NCI-H1694 treated with DMSO at 0.1 percent for 48 hours (cell line): Measurements from ENCODE around the gene USP3.

Experiments
- DNase-seq: peaks from one replicate; lab custom pipeline; 2025; lab: John Stamatoyannopoulos, UW

Gene USP3

DNA sequence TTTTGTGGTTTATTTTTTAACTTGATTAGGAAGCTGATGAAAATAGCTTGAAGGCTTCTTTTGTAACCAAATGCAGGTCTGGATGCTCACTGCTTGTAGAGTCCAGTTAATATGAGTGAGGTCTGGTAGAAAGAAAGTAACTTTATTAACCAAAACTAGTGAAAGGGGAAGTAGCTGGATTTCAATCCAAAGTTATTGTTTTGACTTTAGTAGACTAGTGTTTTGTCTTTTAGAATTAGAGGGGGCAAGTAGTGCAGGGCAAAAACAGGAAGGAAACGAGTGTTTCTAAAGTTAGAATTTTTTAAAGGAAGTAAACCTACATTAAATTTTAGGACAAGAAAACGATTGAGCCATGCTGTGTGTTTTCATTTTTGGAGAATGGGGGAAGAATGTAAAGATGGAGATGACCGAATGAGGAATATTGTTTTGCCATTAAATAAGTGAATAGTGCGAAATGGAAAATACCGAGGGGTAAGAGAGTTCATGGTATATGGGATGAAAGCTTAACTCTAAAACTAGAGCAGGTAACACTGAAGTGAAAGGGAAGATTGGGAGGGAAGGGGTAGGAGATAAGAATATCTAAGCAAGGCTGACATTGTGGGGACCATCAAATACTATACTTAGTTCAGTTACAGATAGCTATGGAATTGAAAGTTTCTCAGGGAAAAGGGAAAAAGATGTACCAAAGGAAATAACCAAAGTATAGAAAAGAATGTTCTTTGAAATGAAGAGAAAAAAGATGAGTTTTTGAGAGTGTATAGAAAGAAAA is 40.0 kb downstream of the USP3 start:
- no peak for DNase-seq

GRCh38 chr15:63545520-63545919 is 41.1 kb downstream of the USP3 start:
- DNase-seq, result no peak

GRCh38 chr15:63551400-63551799 is 47.0 kb downstream of the USP3 start:
- DNase-seq, result no peak

- DNase-seq, result no peak
These were observed 49.0 kb downstream of the USP3 start for GRCh38 chr15:63553388-63553791.

DNA sequence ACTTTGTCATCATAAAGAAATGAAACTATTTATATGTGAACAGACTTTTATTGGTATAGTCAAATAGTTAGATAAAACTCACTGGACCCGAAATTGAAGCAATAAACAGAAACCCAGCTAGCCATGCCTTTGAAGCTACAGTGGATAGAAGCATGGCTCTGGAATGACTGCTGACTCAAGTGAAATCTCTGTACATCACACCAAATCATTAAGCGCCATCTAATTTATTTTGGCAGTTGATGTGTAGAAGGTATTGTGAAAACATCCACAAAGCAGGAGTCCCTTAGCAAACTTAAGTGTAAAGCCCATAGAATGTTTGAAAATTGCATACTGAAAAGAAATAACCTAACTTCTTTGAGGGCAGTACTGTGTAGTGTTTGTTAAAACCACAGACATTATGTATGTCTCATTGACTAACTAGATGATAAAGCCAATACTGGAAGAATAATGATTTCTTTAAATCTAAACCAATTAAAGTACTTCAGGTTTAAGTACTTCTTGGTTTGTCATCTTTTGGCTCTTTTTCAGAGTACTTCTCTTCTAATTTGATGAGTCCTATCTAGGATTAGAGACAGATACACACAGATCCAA is 50.0 kb downstream of the USP3 start:
- DNase-seq, result no peak

GRCh38 chr15:63555507-63555906 is 51.1 kb downstream of the USP3 start:
- no peak for DNase-seq

GRCh38 chr15:63556246-63556645 is 51.9 kb downstream of the USP3 start:
- no peak for DNase-seq

DNA sequence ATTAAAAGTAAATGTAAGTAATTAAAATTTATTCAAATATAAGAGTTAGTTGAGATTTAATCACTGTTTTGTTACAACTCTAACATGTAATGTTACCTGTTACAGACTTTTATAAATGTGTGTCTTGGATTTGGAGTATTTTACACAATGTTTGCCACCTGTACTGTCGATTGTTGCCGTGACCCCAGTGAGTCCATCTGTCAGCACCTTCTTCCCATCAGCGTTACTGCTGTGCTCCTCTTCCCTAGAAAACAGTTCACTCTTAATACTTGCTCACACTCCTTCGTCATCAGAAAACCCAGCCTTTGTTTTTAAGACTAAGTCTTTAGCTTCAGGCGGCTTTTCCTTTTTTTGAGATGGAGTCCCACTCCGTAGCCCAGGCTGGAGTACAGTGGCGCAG is 52.3 kb downstream of the USP3 start:
- no peak for DNase-seq

GRCh38 chr15:63559753-63560152 is 55.4 kb downstream of the USP3 start:
- DNase-seq, result no peak

DNA sequence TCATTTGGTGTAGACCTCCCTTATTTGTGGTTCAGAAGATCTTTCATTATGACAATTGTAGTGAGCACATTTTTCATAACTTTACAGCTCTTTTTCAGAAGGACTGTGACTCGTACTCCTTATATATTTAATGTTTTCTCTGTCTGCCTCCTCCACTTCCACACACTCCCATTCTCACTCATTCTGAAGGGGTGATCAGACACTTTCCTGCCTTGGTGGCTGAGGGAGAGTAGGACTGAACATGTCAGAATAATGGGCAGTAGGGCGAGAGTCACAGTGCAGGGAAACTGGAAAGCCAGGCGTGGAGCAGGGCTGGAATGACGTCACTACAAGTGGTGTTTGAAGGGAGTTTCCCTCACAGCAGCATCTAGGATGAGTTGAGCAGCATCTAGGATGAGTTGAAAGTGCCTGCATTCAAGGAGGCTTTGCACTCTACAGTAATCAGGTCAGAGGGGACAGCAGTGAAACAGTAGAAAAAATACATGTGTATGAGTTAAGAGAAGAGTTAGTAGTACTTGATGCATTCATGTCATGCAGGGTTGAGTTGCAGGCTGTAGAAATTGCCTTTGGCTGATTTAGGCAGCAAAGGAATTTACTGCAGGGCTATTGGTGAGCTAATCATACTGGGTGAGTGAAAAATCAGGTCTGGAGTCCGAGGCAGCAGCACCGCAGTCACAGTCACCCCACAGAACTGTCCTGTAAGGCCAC is 56.5 kb downstream of the USP3 start:
- DNase-seq, result no peak

DNA sequence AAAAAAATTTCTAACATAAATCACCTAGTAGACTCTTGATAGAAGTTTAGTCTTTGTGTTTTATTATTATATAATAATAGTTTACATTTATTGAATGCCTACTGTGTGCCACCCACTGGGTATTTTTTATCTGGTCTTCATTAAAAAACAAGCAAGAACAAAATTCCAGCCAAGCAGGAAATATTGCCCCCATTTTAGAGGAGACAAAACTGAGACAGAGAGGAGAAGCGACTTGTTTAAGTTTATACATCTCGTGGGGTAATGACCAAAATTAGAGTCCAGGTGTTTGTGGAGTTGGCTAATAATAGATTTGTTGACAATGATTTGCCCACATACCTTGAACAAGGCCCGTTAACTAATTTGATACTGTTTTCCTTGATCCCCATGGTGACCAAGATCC is 59.7 kb downstream of the USP3 start:
- DNase-seq, result no peak

DNA sequence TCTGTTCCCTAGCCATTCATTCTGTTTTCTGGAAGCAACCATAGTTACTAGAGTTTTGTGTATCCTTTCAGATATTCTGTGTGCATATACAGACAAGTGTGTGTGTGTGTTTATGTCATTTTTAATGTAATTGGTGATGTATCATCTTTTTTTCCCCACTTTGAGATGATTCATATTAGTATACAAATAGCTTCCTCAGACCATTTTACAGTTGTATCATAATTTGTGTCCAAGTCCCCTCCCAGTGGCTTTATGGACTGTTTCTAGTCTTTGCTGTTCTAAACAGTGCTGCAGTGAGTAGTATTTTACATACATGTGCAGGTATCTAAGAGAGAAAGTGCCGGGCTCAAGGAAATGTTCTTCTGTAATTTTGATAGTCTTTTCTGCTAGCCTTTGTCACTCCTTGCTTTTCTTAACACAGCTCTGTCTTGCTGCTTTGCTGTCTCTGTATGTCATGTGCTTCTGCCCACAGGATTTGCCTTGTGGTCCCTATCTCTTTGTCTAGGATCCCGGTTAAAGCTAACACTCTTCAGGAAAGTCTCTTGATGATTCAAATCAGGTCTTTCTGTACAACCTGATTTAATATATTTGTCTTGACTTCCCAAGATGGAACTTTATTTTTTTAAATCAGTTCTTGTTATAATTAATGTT is 61.3 kb downstream of the USP3 start:
- DNase-seq, result no peak

DNA sequence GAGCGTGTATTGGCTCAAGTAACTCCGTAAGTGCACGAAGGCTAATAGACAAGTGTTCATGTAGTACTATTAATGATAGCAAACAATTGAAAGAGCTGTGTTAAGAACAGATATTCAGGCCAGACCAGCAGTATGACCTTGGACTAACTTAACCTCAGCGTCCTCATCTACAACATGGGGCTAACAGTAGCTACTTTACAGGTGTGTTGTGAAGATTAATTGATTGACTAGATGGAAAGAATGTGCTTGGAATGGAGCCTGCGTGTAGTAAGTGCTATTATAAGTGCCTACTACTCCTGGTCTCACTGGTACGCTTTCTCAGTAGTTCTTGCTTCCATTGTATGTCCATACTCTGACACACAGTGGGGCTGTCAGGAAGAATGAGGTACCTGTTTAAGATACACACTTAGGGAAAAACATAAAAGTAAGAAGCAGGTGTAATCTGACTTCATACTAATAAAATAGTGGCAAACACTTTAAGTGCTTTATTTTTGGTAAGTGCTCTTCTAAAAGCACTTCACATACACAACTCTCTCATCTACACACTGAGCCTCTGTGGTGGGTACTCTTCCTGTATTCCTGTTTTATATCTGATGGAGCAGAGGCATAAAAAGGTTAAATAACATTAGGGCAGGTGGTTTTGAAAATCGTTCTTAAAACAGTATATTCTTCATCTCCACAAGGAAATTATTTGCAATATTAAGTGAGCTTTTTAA is 68.5 kb downstream of the USP3 start:
- no peak for DNase-seq

- no peak for DNase-seq
These were observed 69.1 kb downstream of the USP3 start for GRCh38 chr15:63573533-63573932.

- DNase-seq, result no peak
These were observed 70.9 kb downstream of the USP3 start for GRCh38 chr15:63575312-63575711.

DNA sequence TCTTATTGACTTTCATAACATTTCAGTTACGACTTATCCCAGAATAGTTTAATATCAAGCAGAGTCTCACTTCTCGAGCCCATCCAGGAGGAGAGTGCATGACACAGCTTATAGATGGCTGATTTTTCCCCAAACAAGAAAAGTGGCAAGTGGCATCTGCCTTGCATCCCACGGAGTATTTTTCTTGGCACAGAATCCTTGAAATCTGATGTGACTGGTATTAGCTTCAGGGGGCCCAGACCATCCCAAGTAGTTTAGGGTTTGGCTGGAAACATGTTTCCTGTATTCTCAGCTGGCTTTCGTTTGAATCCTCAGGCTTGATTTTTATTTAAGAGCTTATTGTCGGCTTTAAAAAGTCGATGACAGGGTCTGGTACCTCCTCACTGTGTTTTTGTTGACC is 72.0 kb downstream of the USP3 start:
- no peak for DNase-seq

DNA sequence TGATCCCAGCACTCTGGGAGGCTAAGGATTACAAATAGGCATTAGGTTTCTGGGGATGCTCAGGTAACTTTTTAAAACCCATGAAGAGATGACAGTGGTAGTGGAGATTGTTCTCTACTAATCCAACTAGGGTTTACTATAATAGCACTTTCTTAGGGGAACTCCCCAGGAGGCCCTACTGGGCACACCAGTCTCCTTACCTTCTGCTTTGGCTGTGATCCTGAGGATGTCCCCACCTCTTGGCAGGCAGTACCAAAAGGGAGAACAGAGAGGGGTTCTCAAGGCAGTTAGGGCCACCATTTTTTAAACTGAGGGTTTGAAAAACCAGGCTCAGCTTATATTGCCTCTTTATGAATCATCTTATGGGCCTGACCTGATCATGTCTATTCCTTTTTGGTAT is 77.8 kb downstream of the USP3 start:
- no peak for DNase-seq

DNA sequence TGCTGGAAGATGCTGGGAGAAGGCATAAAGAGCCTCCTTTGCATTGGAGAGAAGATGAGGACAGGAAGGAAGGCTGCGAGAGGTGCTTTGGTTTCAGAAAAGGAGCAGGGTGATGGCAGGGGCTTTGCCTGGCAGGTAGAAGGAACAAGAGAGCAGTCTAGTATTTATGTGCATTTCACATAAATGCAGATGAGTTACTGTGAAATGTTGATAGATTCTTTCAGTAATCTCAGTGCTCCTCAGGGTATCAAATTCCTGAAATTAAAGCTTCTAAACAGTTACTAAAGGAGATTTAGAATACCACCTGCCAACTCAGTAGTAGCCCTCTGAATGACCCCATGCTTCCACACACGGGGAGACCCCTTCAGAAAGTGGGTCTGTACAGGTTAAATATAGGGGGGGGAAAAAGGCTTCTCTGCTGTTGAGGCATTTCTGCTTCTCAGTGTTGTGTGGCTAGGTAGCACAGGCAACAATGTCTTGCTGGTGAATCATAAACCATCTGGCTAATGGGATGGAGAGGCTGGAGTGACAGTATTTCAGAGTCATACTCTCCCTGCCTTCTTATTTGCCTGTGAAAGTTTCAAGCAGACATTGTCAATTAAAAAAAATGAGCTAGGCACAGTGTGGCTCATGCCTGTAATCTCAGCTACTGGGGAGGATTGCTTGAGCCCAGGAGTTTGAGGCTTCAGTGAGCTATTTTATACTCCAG is 78.5 kb downstream of the USP3 start:
- no peak for DNase-seq

- DNase-seq, result no peak
These were observed 82.4 kb downstream of the USP3 start for GRCh38 chr15:63586790-63587189.

GRCh38 chr15:63587527-63587926 is 83.1 kb downstream of the USP3 start:
- no peak for DNase-seq

DNA sequence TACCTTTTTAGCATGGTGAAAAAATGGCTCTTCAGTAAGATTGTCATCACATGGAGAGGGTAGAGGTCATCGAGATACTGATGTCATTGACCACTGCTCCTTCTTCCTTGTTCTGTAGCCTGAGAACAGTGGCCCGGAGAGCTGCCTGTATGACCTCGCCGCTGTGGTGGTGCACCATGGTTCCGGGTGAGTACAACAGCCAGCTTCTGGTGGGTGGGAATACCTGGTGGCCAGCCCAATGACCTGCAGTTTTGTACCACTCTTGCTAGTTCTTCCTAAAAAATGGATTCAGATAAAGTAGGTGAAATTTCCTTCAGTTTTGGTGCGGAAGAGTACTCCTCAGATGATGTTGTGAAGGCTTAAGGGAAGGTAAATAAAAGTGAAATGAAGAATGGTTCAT is 84.4 kb downstream of the USP3 start:
- no peak for DNase-seq
